ENCODE data around the gene SSTR5. TPM values are rescaled to one million over a fixed set of nuclear protein-coding genes. Genes with fewer than 3 reads are reported as not detected.

SSTR5 gene
- total RNA-seq, 4 donors from 2014 or later: not detected

- WGBS, 2 donors (ENCODE audit: low coverage in 1 of 2): no CpG with 5 or more reads among the region's 15 CpGs
- H3K36me3 ChIP-seq: no peaks in the 10 kb centered on the region
- peaks cover 79% of the 10 kb centered on the region for H3K27me3 ChIP-seq
- H3K27ac ChIP-seq: no peak overlapping the region
- ATAC-seq: no peak
- H3K9me3 ChIP-seq: no peaks in the 10 kb centered on the region
- no peak for TF ChIP-seq EP300 (IDR thresholded peaks at IDR 0.05)
- no peak for TF ChIP-seq CTCF (IDR thresholded peaks at IDR 0.05)
- TF ChIP-seq POLR2A (IDR thresholded peaks at IDR 0.05): no peak
- no peak for TF ChIP-seq POLR2AphosphoS5 (IDR thresholded peaks at IDR 0.05)
- no peak overlapping the region for H3K4me3 ChIP-seq
- no peaks in the 10 kb centered on the region for H3K4me1 ChIP-seq
Observed at GRCh38 chr16:1036166-1036565, 36.4 kb upstream of the SSTR5 start.

DNA sequence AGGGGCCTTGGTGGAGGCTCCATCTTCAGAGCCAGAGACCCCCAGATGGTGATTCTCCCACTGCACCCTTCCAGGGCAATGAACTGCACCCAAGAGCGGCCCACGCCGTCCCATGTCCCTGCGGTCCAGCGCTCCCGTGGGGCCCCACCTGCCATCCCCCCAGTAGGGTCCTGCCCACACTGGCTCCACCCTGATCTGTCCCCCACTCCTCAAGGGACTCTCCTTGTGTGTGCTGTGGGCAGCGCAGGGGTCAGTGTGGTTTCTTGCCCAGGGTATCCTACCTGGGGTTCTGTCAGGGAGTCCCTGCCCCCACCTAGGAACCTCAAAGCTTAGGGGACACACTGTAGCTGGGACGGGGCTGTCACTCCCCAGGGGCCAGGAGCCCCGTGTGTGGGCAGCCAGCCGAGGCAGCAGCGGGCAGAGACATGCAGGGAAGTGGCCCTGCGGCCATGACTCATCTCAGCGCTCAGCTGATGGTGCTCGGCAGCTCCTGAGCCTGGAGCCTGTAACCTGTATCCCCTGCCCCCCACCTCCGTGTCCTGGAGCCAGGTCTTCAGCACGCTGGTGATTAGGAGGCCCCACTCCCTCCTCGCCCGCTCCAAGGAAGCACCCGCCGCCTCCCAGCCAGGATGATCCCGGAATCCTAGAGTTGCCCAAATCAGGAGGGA is 35.7 kb upstream of the SSTR5 start:
- TF ChIP-seq EP300 (IDR thresholded peaks at IDR 0.05): no peak
- TF ChIP-seq CTCF (IDR thresholded peaks at IDR 0.05): no peak
- TF ChIP-seq POLR2AphosphoS5 (IDR thresholded peaks at IDR 0.05): no peak
- TF ChIP-seq POLR2A (IDR thresholded peaks at IDR 0.05): no peak
- ATAC-seq: no peak
- Histone ChIP-seq H3K4me3 (no peak overlapping the region), H3K27ac (no peak overlapping the region), H3K27me3 (peaks cover 79% of the 10 kb centered on the region), H3K4me1 (no peaks in the 10 kb centered on the region), H3K9me3 (peaks cover 0 to 6% (median 0%) of the 10 kb centered on the region in 3 donors), H3K36me3 (no peaks in the 10 kb centered on the region)
- 60% methylated on average over 3 of the region's 21 CpGs; no CpG with 5 or more reads in 1 of the 2 donors for WGBS, 2 donors (ENCODE audit: low coverage in 1 of 2)

- TF ChIP-seq POLR2A (IDR thresholded peaks at IDR 0.05) (no peak), EP300 (IDR thresholded peaks at IDR 0.05) (no peak), CTCF (IDR thresholded peaks at IDR 0.05) (no peak), POLR2AphosphoS5 (IDR thresholded peaks at IDR 0.05) (no peak)
- H3K36me3 ChIP-seq: no peaks in the 10 kb centered on the region
- no peaks in the 10 kb centered on the region for H3K4me1 ChIP-seq
- H3K9me3 ChIP-seq: peaks cover 0 to 13% (median 0%) of the 10 kb centered on the region in 3 donors
- no peak overlapping the region for H3K4me3 ChIP-seq
- 73 to 93% methylated on average over 3 to 8 of the region's 31 CpGs for WGBS, 2 donors (ENCODE audit: low coverage in 1 of 2)
- no peak for ATAC-seq
- no peak overlapping the region for H3K27ac ChIP-seq
- peaks cover 81% of the 10 kb centered on the region for H3K27me3 ChIP-seq
Observed at GRCh38 chr16:1037394-1038257, 34.9 kb upstream of the SSTR5 start.

- Histone ChIP-seq H3K27me3 (peaks cover 91% of the 10 kb centered on the region), H3K4me3 (no peak overlapping the region), H3K4me1 (peaks cover 0 to 4% (median 0%) of the 10 kb centered on the region in 3 donors), H3K36me3 (no peaks in the 10 kb centered on the region), H3K27ac (no peak overlapping the region), H3K9me3 (peaks cover 0 to 14% (median 0%) of the 10 kb centered on the region in 3 donors)
- ATAC-seq: no peak
- no peak for TF ChIP-seq CTCF (IDR thresholded peaks at IDR 0.05)
- TF ChIP-seq EP300 (IDR thresholded peaks at IDR 0.05): no peak
- TF ChIP-seq POLR2A (IDR thresholded peaks at IDR 0.05): no peak
- WGBS, 2 donors (ENCODE audit: low coverage in 1 of 2): no CpG with 5 or more reads among the region's 12 CpGs
Observed at GRCh38 chr16:1038932-1039331, 33.6 kb upstream of the SSTR5 start.

Data from gastroesophageal sphincter (tissue), 4 donors.